NCI-H187 (cell line): ENCODE results near the gene ZNF534.
"Not testable (repeated sequence)": the region's sequence is repeated elsewhere in the genome, so short reads cannot be mapped to it uniquely, and the experiment has no call there.

Source experiments
- DNase-seq, 2 experiments: peaks; one replicate each; lab custom pipeline; 2025; lab: John Stamatoyannopoulos, UW

Gene ZNF534

GRCh38 chr19:52498571-52498970, 69.6 kb downstream of the ZNF534 start:
- DNase-seq = no peak

DNA sequence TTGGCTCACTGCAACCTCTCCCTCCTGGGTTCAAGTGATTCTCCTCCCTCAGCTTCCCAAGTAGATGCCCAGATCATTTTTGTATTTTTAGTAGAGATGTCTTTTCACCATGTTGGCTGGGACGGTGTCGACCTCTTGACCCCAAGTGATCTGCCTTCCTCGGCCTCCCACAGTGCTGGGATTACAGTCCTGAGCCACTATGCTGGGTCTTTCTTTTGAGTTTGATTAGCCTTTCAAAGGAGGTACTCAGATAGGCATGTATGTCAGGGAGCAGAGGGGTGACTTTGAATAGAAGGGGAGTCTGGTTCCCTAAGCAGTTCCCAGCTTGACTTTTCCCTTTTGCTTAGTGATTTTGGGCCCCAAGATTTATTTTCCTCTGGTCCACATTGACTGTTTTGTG, 71.5 kb downstream of the ZNF534 start:
- DNase-seq = not testable (repeated sequence)

DNA sequence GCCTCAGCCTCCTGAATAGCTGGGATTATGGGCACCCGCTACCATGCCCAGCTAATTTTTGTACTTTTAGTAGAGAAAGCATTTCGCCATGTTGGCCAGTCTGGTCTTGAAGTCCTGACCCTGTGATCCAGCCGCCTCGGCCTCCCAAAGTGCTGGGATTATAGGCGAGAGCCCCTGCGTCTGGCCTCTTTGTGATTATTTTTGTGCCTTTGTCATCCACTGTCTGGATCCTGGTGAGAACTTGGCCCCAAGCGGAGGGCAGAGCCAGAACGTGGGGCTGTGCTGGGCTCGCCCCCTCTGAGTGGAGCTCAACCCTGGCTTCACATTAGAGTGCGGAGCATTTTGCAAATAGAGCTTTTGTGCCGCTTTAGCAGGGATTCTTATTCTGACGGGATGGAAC, 72.0 kb downstream of the ZNF534 start:
- DNase-seq = not testable (repeated sequence)
